Loucy (cell line): Measurements from ENCODE around the gene NUTF2.

Source experiments
- H2AFZ ChIP-seq: fragments of 200-600 bp; sonication (generic); 2 replicates; pipeline ENCODE4 v1.6.0; 2016; ENCODE audit warnings: antibody characterized with exemption, mild to moderate bottlenecking, low read length, moderate library complexity
- H3F3A ChIP-seq: fragments of 200-600 bp; 2 replicates; pipeline ENCODE4 v1.6.0; 2016; ENCODE audit warnings: antibody characterized with exemption, low read depth, mild to moderate bottlenecking
- H3K27me3 ChIP-seq: fragments of 200-600 bp; sonication (generic); 2 replicates; pipeline ENCODE4 v1.6.1; 2014; ENCODE audit warnings: low read length, mild to moderate bottlenecking; ENCODE audit not compliant: insufficient read depth, poor library complexity, severe bottlenecking
- H3K36me3 ChIP-seq: fragments of 200-600 bp; sonication (generic); 2 replicates; pipeline ENCODE4 v1.6.1; 2016; ENCODE audit warnings: low read length; ENCODE audit not compliant: insufficient read depth
- H3K4me1 ChIP-seq: fragments of 200-600 bp; sonication (generic); 2 replicates; pipeline ENCODE4 v1.5.1; 2014; ENCODE audit warnings: low read length, mild to moderate bottlenecking; ENCODE audit not compliant: insufficient read depth, poor library complexity, severe bottlenecking
- H3K4me2 ChIP-seq: fragments of 200-600 bp; sonication (generic); 2 replicates; pipeline ENCODE4 v1.6.0; 2014; ENCODE audit warnings: antibody characterized with exemption, low read length, low read depth, mild to moderate bottlenecking; ENCODE audit not compliant: poor library complexity, severe bottlenecking
- H3K4me3 ChIP-seq: fragments of 200-600 bp; sonication (generic); 2 replicates; pipeline ENCODE4 v1.5.1; 2014; ENCODE audit warnings: low read length, mild to moderate bottlenecking, mixed read lengths; ENCODE audit not compliant: poor library complexity, severe bottlenecking
- H3K79me2 ChIP-seq: fragments of 200-600 bp; sonication (generic); 2 replicates; pipeline ENCODE4 v1.6.1; 2014; ENCODE audit warnings: low read length; ENCODE audit not compliant: insufficient read depth
- H3K9ac ChIP-seq: fragments of 200-600 bp; sonication (generic); 2 replicates; pipeline ENCODE4 v1.6.0; 2014; ENCODE audit warnings: mild to moderate bottlenecking, low read depth, low read length, moderate library complexity; ENCODE audit not compliant: poor library complexity, severe bottlenecking
- H3K9me2 ChIP-seq: fragments of 200-600 bp; sonication (generic); replicated peaks from 2 replicates; pipeline ENCODE4 v1.6.1; 2016; ENCODE audit warnings: low read depth, low read length, mixed read lengths
- H3K9me3 ChIP-seq: fragments of 200-600 bp; sonication (generic); 2 replicates; pipeline ENCODE4 v1.6.1; 2014; ENCODE audit warnings: mild to moderate bottlenecking, antibody characterized with exemption, low read length, low read depth; ENCODE audit not compliant: insufficient read depth
- H4K20me1 ChIP-seq: fragments of 200-600 bp; sonication (generic); 2 replicates; pipeline ENCODE4 v1.6.0; 2014; ENCODE audit warnings: antibody characterized with exemption, low read length, mild to moderate bottlenecking; ENCODE audit not compliant: insufficient read depth, poor library complexity, severe bottlenecking
- EZH2phosphoT487 ChIP-seq: fragments of 200-600 bp; IDR thresholded peaks from 2 replicates; pipeline ENCODE4 v1.6.1; 2018; ENCODE audit warnings: antibody characterized with exemption, mild to moderate bottlenecking, moderate library complexity, borderline replicate concordance
- TF ChIP-seq, protein P1 (sequence below): fragments of 200-600 bp; sonication (generic); conservative IDR thresholded peaks from 2 replicates; pipeline ENCODE4 v1.5.1; 2014; ENCODE audit warnings: mild to moderate bottlenecking, antibody characterized with exemption, low read length

The NUTF2 gene

DNA sequence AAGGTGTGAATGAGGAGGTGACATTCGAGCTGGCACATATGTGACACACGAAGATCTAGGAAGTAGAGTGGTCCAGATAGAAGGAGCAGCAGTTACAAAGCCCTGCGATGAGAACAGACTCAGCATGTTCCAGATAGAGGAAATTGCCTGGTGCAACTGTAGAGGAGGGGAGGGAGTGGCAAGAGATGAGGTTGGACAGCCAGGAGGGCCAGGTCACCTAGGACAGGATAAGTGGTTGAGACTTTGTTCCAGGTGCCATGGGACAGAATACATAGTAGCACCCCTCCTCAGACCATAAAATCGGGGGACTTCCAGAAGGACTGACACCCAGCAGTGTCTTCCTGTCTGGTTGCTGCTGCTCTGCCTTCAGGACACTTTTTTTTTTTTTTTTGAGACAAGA, 11.8 kb downstream of the NUTF2 start:
- Histone ChIP-seq H3K9me3 (no peaks in the 10 kb centered on the region), H3K4me2 (no peak overlapping the region), H3F3A (no peaks in the 10 kb centered on the region), H3K4me3 (no peak overlapping the region), H3K4me1 (peaks cover 11% of the 10 kb centered on the region), H4K20me1 (peaks cover 42% of the 10 kb centered on the region), H3K79me2 (peaks cover 96% of the 10 kb centered on the region), H2AFZ (no peak overlapping the region), H3K9me2 (no peaks in the 10 kb centered on the region), H3K36me3 (peaks cover 22% of the 10 kb centered on the region; the same call in 1 of the 2 replicates), H3K27me3 (no peaks in the 10 kb centered on the region), H3K9ac (no peak overlapping the region)
- TF ChIP-seq, protein P1, sequence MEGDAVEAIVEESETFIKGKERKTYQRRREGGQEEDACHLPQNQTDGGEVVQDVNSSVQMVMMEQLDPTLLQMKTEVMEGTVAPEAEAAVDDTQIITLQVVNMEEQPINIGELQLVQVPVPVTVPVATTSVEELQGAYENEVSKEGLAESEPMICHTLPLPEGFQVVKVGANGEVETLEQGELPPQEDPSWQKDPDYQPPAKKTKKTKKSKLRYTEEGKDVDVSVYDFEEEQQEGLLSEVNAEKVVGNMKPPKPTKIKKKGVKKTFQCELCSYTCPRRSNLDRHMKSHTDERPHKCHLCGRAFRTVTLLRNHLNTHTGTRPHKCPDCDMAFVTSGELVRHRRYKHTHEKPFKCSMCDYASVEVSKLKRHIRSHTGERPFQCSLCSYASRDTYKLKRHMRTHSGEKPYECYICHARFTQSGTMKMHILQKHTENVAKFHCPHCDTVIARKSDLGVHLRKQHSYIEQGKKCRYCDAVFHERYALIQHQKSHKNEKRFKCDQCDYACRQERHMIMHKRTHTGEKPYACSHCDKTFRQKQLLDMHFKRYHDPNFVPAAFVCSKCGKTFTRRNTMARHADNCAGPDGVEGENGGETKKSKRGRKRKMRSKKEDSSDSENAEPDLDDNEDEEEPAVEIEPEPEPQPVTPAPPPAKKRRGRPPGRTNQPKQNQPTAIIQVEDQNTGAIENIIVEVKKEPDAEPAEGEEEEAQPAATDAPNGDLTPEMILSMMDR = no peak
- no peak for TF ChIP-seq EZH2phosphoT487

DNA sequence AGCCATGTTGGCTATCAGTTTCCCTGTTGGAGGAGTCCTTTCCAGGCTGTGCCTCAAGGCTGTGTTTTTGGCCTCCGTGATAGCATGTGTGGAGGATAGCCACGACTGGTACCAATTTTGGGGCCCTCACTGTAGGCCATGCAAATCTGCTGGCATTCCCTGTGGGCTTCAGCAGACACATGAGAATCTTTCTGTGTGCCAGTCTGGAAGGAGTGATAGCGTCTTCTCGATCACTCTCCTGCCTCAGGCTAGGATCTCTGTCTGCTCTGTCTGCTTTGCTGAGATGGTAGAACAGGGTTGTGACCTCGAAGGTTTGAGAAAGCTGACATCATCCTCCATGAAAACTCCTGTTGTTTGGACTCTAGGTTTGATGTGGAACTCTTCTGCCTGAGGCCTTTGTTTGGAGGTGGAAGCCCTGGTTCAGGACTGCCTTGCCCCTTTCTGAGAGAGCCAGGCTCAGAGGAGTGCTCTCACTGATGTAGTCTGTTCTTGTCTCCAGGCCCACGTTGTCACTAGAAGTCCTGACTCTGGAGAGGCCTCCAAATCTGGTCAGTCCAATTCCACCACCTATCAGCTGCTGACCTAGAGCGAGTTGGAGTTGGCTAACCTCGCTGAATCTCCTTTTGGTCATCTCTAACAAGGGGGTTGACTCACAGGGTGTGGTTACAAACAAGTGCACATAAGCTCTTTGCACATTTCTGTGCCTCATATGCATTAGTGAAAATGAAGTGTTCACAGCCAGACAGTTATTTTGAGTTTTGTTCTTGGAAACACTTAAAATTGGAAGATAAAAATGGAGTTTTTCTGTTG, 14.1 kb downstream of the NUTF2 start:
- no peak overlapping the region for H3K4me2 ChIP-seq
- TF ChIP-seq, protein P1 = no peak
- no peak for TF ChIP-seq EZH2phosphoT487

DNA sequence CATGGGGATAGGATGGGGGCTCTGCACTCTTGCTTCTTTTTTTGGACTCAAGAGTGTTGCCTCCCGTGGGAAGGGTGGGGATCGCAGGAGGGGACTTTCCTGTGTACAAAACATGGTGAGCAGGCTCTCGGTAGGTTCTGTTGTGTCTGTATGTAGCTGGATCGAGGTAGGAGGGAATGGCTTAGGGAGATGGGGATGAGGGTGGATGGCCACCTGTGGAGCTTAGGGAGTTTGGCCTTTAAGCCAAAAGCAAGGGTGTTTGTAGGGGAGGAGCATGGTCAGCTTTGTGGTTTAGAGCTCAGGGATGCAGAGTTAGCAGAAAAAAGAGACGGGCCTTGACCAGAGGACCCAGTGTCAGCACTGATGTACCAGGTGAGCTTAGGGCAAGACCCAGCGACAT, 15.1 kb downstream of the NUTF2 start:
- Histone ChIP-seq H3K9ac (no peak overlapping the region), H2AFZ (no peak overlapping the region), H3K9me2 (no peaks in the 10 kb centered on the region), H3K9me3 (no peaks in the 10 kb centered on the region), H4K20me1 (peaks cover 32% of the 10 kb centered on the region), H3K36me3 (peaks cover 39% of the 10 kb centered on the region; the same call in 1 of the 2 replicates), H3K27me3 (no peaks in the 10 kb centered on the region), H3K79me2 (peaks cover 71% of the 10 kb centered on the region), H3K4me1 (peaks cover 10% of the 10 kb centered on the region), H3K4me3 (no peak overlapping the region), H3F3A (no peaks in the 10 kb centered on the region), H3K4me2 (no peak overlapping the region)
- TF ChIP-seq, protein P1 = no peak
- TF ChIP-seq EZH2phosphoT487 = no peak

More for the DNA sequence above, 14.1 kb downstream of the NUTF2 start:
- Histone ChIP-seq H3K4me1 (peaks cover 11% of the 10 kb centered on the region), H3K27me3 (no peaks in the 10 kb centered on the region), H3K36me3 (peaks cover 28% of the 10 kb centered on the region; the same call in 1 of the 2 replicates), H2AFZ (no peak overlapping the region), H3K9me2 (no peaks in the 10 kb centered on the region), H3K4me3 (no peak overlapping the region), H3K9ac (no peak overlapping the region), H3K9me3 (no peaks in the 10 kb centered on the region), H3F3A (no peaks in the 10 kb centered on the region), H4K20me1 (peaks cover 42% of the 10 kb centered on the region), H3K79me2 (peaks cover 82% of the 10 kb centered on the region)
